RWPE2 (cell line): ENCODE results near the gene NPM1.
A peak's percentile ranks its signal among the peaks of the same experiment; 100 is the strongest.

Experiments
- ATAC-seq: fragments of 200-7000 bp; cut with Tn5 transposase; 3 replicates; pipeline ENCODE4 v1.9.1; 2021; ENCODE audit warnings: low read depth
- DNase-seq: peaks from one replicate; pipeline ENCODE4 v3.0.0-alpha.2; 2020; ENCODE audit warnings: low spot score
- H3K27ac ChIP-seq: fragments of 450-650 bp; 2 replicates; pipeline ENCODE4 v1.5.1; 2017; ENCODE audit warnings: mild to moderate bottlenecking; ENCODE audit not compliant: poor library complexity, severe bottlenecking
- H3K27me3 ChIP-seq: fragments of 250-450 bp; sonication (Bioruptor Pico); 2 replicates; pipeline ENCODE4 v1.5.1; 2021; ENCODE audit warnings: mild to moderate bottlenecking, moderate library complexity; ENCODE audit not compliant: insufficient read depth, poor library complexity, severe bottlenecking
- H3K36me3 ChIP-seq: fragments of 250-450 bp; sonication (Bioruptor Pico); 2 replicates; pipeline ENCODE4 v1.5.1; 2020; ENCODE audit warnings: low read depth, mild to moderate bottlenecking, moderate library complexity
- H3K4me1 ChIP-seq: fragments of 250-450 bp; sonication (Bioruptor Pico); 2 replicates; pipeline ENCODE4 v1.5.1; 2021; ENCODE audit warnings: mild to moderate bottlenecking, moderate library complexity; ENCODE audit not compliant: insufficient read depth, poor library complexity, severe bottlenecking
- H3K4me3 ChIP-seq: fragments of 250-450 bp; sonication (Bioruptor Pico); 2 replicates; pipeline ENCODE4 v1.5.1; 2021; ENCODE audit warnings: mild to moderate bottlenecking, moderate library complexity; ENCODE audit not compliant: severe bottlenecking
- H3K9me3 ChIP-seq: fragments of 250-450 bp; sonication (Bioruptor Pico); 2 replicates; pipeline ENCODE4 v1.5.1; 2021; ENCODE audit warnings: mild to moderate bottlenecking, moderate library complexity; ENCODE audit not compliant: severe bottlenecking
- CTCF ChIP-seq: fragments of 450-650 bp; IDR thresholded peaks from one replicate; pipeline ENCODE4 v1.5.1; 2017; ENCODE audit warnings: mild to moderate bottlenecking, moderate library complexity; ENCODE audit not compliant: poor library complexity, severe bottlenecking

NPM1 gene

GRCh38 chr5:171436804-171437285 is 49.2 kb downstream of the NPM1 start:
- no peaks in the 10 kb centered on the region for H3K36me3 ChIP-seq
- no peak for TF ChIP-seq CTCF
- no peak for ATAC-seq
- no peak overlapping the region for H3K27ac ChIP-seq
- H3K27me3 ChIP-seq: no peaks in the 10 kb centered on the region
- no peak overlapping the region for H3K4me3 ChIP-seq
- H3K9me3 ChIP-seq: no peaks in the 10 kb centered on the region
- no peak for DNase-seq
- no peaks in the 10 kb centered on the region for H3K4me1 ChIP-seq

- Histone ChIP-seq H3K9me3 (no peaks in the 10 kb centered on the region), H3K4me1 (no peaks in the 10 kb centered on the region), H3K27ac (no peak overlapping the region), H3K27me3 (no peaks in the 10 kb centered on the region), H3K36me3 (no peaks in the 10 kb centered on the region), H3K4me3 (no peak overlapping the region)
- ATAC-seq: no peak
- no peak for DNase-seq
- no peak for TF ChIP-seq CTCF
Measured at GRCh38 chr5:171437286-171437821, 49.7 kb downstream of the NPM1 start.

- no peak overlapping the region for H3K27ac ChIP-seq
- no peak overlapping the region for H3K4me3 ChIP-seq
- DNase-seq: no peak
- H3K9me3 ChIP-seq: no peaks in the 10 kb centered on the region
- H3K36me3 ChIP-seq: no peaks in the 10 kb centered on the region
- ATAC-seq: no peak
- no peaks in the 10 kb centered on the region for H3K27me3 ChIP-seq
- no peaks in the 10 kb centered on the region for H3K4me1 ChIP-seq
- TF ChIP-seq CTCF: no peak
Measured at GRCh38 chr5:171438738-171439137, 51.1 kb downstream of the NPM1 start.

GRCh38 chr5:171441246-171441791 is 53.7 kb downstream of the NPM1 start:
- no peaks in the 10 kb centered on the region for H3K27me3 ChIP-seq
- H3K36me3 ChIP-seq: no peaks in the 10 kb centered on the region
- H3K4me1 ChIP-seq: no peaks in the 10 kb centered on the region
- H3K9me3 ChIP-seq: no peaks in the 10 kb centered on the region
- ATAC-seq (peak; percentile 15; the same call in 2 of the 3 replicates), DNase-seq (no peak)
- no peak overlapping the region for H3K4me3 ChIP-seq
- TF ChIP-seq CTCF: no peak
- no peak overlapping the region for H3K27ac ChIP-seq
